Astrocyte (in vitro differentiated cells and primary cell): ENCODE data around the gene WDR6.

Source experiments
- EZH2 ChIP-seq: IDR thresholded peaks from 2 replicates; pipeline ENCODE4 v1.6.1; 2012; ENCODE audit warnings: mild to moderate bottlenecking, low read length, inconsistent platforms; ENCODE audit not compliant: insufficient read depth
- TF ChIP-seq, protein P1 (sequence below): IDR thresholded peaks from 2 replicates; pipeline ENCODE4 v1.5.1; 2011; ENCODE audit warnings: low read depth, mild to moderate bottlenecking, inconsistent platforms, low read length, moderate library complexity; ENCODE audit not compliant: insufficient read depth

- no peak for TF ChIP-seq EZH2
- TF ChIP-seq, protein P1, sequence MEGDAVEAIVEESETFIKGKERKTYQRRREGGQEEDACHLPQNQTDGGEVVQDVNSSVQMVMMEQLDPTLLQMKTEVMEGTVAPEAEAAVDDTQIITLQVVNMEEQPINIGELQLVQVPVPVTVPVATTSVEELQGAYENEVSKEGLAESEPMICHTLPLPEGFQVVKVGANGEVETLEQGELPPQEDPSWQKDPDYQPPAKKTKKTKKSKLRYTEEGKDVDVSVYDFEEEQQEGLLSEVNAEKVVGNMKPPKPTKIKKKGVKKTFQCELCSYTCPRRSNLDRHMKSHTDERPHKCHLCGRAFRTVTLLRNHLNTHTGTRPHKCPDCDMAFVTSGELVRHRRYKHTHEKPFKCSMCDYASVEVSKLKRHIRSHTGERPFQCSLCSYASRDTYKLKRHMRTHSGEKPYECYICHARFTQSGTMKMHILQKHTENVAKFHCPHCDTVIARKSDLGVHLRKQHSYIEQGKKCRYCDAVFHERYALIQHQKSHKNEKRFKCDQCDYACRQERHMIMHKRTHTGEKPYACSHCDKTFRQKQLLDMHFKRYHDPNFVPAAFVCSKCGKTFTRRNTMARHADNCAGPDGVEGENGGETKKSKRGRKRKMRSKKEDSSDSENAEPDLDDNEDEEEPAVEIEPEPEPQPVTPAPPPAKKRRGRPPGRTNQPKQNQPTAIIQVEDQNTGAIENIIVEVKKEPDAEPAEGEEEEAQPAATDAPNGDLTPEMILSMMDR = no peak
These were observed 19.3 kb downstream of the WDR6 start for GRCh38 chr3:49026536-49026935.
